ENCODE data around the gene BCAS1. TPM values are rescaled to one million over a fixed set of nuclear protein-coding genes. Genes with fewer than 3 reads are reported as not detected.

The BCAS1 gene
- total RNA-seq, 2 donors from 2014 or later: 32.0 to 58.6 TPM

DNA sequence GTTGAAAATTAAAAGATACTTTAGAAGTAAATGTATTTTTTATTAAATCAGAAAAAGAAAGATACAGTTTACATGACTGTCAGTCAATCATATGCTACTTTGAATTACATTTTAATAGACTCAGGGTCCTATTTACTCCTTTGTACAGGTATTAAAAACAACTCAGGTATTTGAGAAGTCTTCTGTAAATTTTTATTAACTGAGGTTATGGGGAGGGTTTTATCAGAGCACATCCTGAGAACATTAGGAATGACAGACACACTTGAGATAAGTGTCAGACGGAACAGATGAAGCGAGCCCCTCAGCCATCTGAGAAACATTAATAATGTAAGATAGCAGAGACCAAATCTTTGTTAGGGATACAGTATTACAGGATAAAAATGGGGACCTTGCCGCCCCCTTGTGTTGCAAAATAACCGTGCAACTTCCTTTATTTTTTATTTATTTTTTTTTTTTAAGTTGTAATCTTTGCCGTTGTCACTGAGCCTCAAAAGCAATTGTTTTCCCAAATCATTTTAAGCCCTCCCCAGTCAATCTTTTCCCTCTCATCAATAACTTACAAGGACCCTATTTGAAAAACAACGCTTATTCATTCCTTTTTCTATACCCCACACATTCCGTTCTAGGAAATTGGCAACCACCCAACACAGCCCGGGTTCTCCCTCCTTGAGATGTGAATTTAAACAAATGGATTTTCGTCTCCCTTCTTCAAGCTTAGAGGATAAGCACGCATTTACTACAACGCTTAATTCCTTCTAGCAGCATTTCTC is 126.7 kb downstream of the BCAS1 start:
- intact Hi-C loops (cut with DNase I): loop anchor here (5.0 to 10.0 kb wide), 2 partner anchors 121 to 366 kb away; no protein-coding TSS in a partner anchor
- no peak for DNase-seq (ENCODE audit: low spot score)
- H3K27ac ChIP-seq: no peak overlapping the region
- H3K9me3 ChIP-seq: no peaks in the 10 kb centered on the region
- peaks cover 2% of the 10 kb centered on the region for H3K4me1 ChIP-seq (replicated peaks)
- no peaks in the 10 kb centered on the region for H3K36me3 ChIP-seq
- WGBS: 15% methylated on average over 11 of the region's 11 CpGs
- H3K4me3 ChIP-seq: no peak overlapping the region
- TF ChIP-seq, protein P1, sequence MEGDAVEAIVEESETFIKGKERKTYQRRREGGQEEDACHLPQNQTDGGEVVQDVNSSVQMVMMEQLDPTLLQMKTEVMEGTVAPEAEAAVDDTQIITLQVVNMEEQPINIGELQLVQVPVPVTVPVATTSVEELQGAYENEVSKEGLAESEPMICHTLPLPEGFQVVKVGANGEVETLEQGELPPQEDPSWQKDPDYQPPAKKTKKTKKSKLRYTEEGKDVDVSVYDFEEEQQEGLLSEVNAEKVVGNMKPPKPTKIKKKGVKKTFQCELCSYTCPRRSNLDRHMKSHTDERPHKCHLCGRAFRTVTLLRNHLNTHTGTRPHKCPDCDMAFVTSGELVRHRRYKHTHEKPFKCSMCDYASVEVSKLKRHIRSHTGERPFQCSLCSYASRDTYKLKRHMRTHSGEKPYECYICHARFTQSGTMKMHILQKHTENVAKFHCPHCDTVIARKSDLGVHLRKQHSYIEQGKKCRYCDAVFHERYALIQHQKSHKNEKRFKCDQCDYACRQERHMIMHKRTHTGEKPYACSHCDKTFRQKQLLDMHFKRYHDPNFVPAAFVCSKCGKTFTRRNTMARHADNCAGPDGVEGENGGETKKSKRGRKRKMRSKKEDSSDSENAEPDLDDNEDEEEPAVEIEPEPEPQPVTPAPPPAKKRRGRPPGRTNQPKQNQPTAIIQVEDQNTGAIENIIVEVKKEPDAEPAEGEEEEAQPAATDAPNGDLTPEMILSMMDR (IDR thresholded peaks at IDR 0.05): peak in 3 of 4 experiments; percentile 15 to 38 (median 32)
- TF ChIP-seq POLR2A (IDR thresholded peaks at IDR 0.05): no peak
- TF ChIP-seq POLR2AphosphoS5 (IDR thresholded peaks at IDR 0.05): no peak
- no peaks in the 10 kb centered on the region for H3K27me3 ChIP-seq (replicated peaks; ENCODE audit: insufficient read depth)

GRCh38 chr20:53942973-53943372 is 127.4 kb downstream of the BCAS1 start:
- 97% methylated on average over 3 of the region's 3 CpGs for WGBS
- no peak for DNase-seq (ENCODE audit: low spot score)
- no peak for TF ChIP-seq POLR2AphosphoS5 (IDR thresholded peaks at IDR 0.05)
- TF ChIP-seq, protein P1 (IDR thresholded peaks at IDR 0.05): no peak
- no peak for TF ChIP-seq POLR2A (IDR thresholded peaks at IDR 0.05)
- H3K4me3 ChIP-seq: no peak overlapping the region
- H3K4me1 ChIP-seq (replicated peaks): peaks cover 2% of the 10 kb centered on the region
- H3K27ac ChIP-seq: no peak overlapping the region
- no peaks in the 10 kb centered on the region for H3K9me3 ChIP-seq
- H3K27me3 ChIP-seq (replicated peaks; ENCODE audit: insufficient read depth): no peaks in the 10 kb centered on the region
- H3K36me3 ChIP-seq: no peaks in the 10 kb centered on the region
- intact Hi-C loops (cut with DNase I): loop anchor here (5.0 to 10.0 kb wide), 2 partner anchors 122 to 366 kb away; no protein-coding TSS in a partner anchor

DNA sequence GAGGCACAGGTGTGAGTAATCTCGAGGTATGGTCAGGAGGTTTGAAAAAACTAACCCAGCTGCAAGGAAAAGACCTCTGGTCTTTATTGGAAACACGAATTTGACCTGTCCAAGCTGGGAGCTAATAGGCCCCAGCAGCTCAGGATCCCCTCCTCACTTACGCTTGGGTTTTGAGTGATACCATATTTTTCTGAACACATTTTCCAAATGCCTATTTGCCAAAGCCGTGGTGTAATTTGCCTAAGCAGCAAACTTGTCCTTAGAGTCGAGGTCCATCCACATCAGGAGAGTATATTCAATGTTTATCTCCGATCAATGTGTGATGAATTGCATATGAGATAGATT is 128.0 kb downstream of the BCAS1 start:
- intact Hi-C loops (cut with DNase I): loop anchor here (5.0 to 10.0 kb wide), 2 partner anchors 122 to 365 kb away; no protein-coding TSS in a partner anchor
- WGBS: 76% methylated on average over 6 of the region's 6 CpGs
- no peak for DNase-seq (ENCODE audit: low spot score)
- Histone ChIP-seq H3K27me3 (replicated peaks; ENCODE audit: insufficient read depth) (no peaks in the 10 kb centered on the region), H3K4me1 (replicated peaks) (peaks cover 2% of the 10 kb centered on the region), H3K9me3 (no peaks in the 10 kb centered on the region), H3K27ac (no peak overlapping the region), H3K36me3 (no peaks in the 10 kb centered on the region), H3K4me3 (no peak overlapping the region)
- TF ChIP-seq POLR2AphosphoS5 (IDR thresholded peaks at IDR 0.05) (no peak), POLR2A (IDR thresholded peaks at IDR 0.05) (no peak)
- TF ChIP-seq, protein P1 (IDR thresholded peaks at IDR 0.05): no peak

GRCh38 chr20:53941680-53942471 is 128.5 kb downstream of the BCAS1 start:
- H3K4me1 ChIP-seq (replicated peaks): peaks cover 2% of the 10 kb centered on the region
- H3K9me3 ChIP-seq: no peaks in the 10 kb centered on the region
- intact Hi-C loops (cut with DNase I): loop anchor here (5.0 to 10.0 kb wide), 2 partner anchors 123 to 365 kb away; no protein-coding TSS in a partner anchor
- TF ChIP-seq POLR2A (IDR thresholded peaks at IDR 0.05) (no peak), POLR2AphosphoS5 (IDR thresholded peaks at IDR 0.05) (no peak)
- TF ChIP-seq, protein P1 (IDR thresholded peaks at IDR 0.05): no peak
- no peaks in the 10 kb centered on the region for H3K36me3 ChIP-seq
- no peak for DNase-seq (ENCODE audit: low spot score)
- no peak overlapping the region for H3K4me3 ChIP-seq
- 61% methylated on average over 7 of the region's 7 CpGs for WGBS
- H3K27ac ChIP-seq: no peak overlapping the region
- H3K27me3 ChIP-seq (replicated peaks; ENCODE audit: insufficient read depth): no peaks in the 10 kb centered on the region

All from prostate gland (tissue), 2 donors.